ENCODE measurements around the gene PICALM. TPM values are rescaled to one million over a fixed set of nuclear protein-coding genes. Genes with fewer than 3 reads are reported as not detected.
A peak's percentile ranks its signal among the peaks of the same experiment; 100 is the strongest.

The PICALM gene
- total RNA-seq, 4 donors from 2014 or later, result 148 to 244 (median 221) TPM

GRCh38 chr11:86040919-86041850 lies 27.7 kb downstream of the PICALM start:
- WGBS, 2 donors (ENCODE audit: low coverage in 1 of 2), result 44 to 46% methylated on average over 2 of the region's 2 CpGs
- no peak for DNase-seq
- H3K4me3 ChIP-seq, result no peak overlapping the region
- no peak for TF ChIP-seq CTCF (IDR thresholded peaks at IDR 0.05)
- no peak for TF ChIP-seq POLR2A (IDR thresholded peaks at IDR 0.05)
- TF ChIP-seq POLR2AphosphoS5 (IDR thresholded peaks at IDR 0.05), result no peak
- TF ChIP-seq EP300 (IDR thresholded peaks at IDR 0.05; ENCODE audit: low read depth), result no peak
- intact Hi-C loops (cut with DNase I; ENCODE audit: low total_unique reads) (loop anchor here (5.0 kb wide), 1 partner anchor 151 kb away; no protein-coding TSS in a partner anchor), in situ Hi-C loops (cut with MboI; ENCODE audit: low pct_ligation_motif_present in 1 of 4, low pct_unique_long_range_greater_than_20kb in 1 of 4, low sequenced_read_pairs in 3 of 4) (loop anchor here (10.0 to 25.0 kb wide), 2 partner anchors 154 to 179 kb away; partner anchors contain the start of gene CCDC83 (in 1 of the 4))
- no peaks in the 10 kb centered on the region for H3K9me3 ChIP-seq
- peak overlapping the region; percentile 37 to 66 (median 53) for H3K27ac ChIP-seq
- no peaks in the 10 kb centered on the region for H3K36me3 ChIP-seq
- H3K27me3 ChIP-seq, result no peaks in the 10 kb centered on the region
- H3K4me1 ChIP-seq, result peaks cover 11 to 51% (median 32%) of the 10 kb centered on the region in 4 donors

- TF ChIP-seq POLR2AphosphoS5 (IDR thresholded peaks at IDR 0.05) (no peak), EP300 (IDR thresholded peaks at IDR 0.05; ENCODE audit: low read depth) (no peak), CTCF (IDR thresholded peaks at IDR 0.05) (no peak), POLR2A (IDR thresholded peaks at IDR 0.05) (no peak)
- DNase-seq, result no peak
- Histone ChIP-seq H3K4me1 (peaks cover 9 to 52% (median 36%) of the 10 kb centered on the region in 4 donors), H3K27ac (no peak overlapping the region), H3K36me3 (no peaks in the 10 kb centered on the region), H3K9me3 (no peaks in the 10 kb centered on the region), H3K27me3 (no peaks in the 10 kb centered on the region), H3K4me3 (no peak overlapping the region)
- intact Hi-C loops (cut with DNase I; ENCODE audit: low total_unique reads) (no loop called here), in situ Hi-C loops (cut with MboI; ENCODE audit: low pct_ligation_motif_present in 1 of 4, low pct_unique_long_range_greater_than_20kb in 1 of 4, low sequenced_read_pairs in 3 of 4) (loop anchor here in 2 of 4 donors (10.0 to 25.0 kb wide), 2 partner anchors 177 to 256 kb away; partner anchors contain the start of gene CCDC83 (in 1 of the 2))
Observed at GRCh38 chr11:86039094-86039493, 29.8 kb downstream of the PICALM start.

GRCh38 chr11:86037743-86038142 lies 31.1 kb downstream of the PICALM start:
- intact Hi-C loops (cut with DNase I; ENCODE audit: low total_unique reads) (no loop called here), in situ Hi-C loops (cut with MboI; ENCODE audit: low pct_ligation_motif_present in 1 of 4, low pct_unique_long_range_greater_than_20kb in 1 of 4, low sequenced_read_pairs in 3 of 4) (loop anchor here in 2 of 4 donors (10.0 to 25.0 kb wide), 2 partner anchors 175 to 257 kb away; partner anchors contain the start of gene CCDC83 (in 1 of the 2))
- WGBS, 2 donors (ENCODE audit: low coverage in 1 of 2), result 86 to 89% methylated on average over 3 to 4 of the region's 4 CpGs

More at GRCh38 chr11:86037743-86038142, 31.1 kb downstream of the PICALM start:
- Histone ChIP-seq H3K36me3 (no peaks in the 10 kb centered on the region), H3K27me3 (no peaks in the 10 kb centered on the region), H3K27ac (no peak overlapping the region), H3K9me3 (no peaks in the 10 kb centered on the region), H3K4me1 (peaks cover 9 to 46% (median 25%) of the 10 kb centered on the region in 4 donors), H3K4me3 (no peak overlapping the region)
- TF ChIP-seq POLR2A (IDR thresholded peaks at IDR 0.05) (no peak), EP300 (IDR thresholded peaks at IDR 0.05; ENCODE audit: low read depth) (no peak), CTCF (IDR thresholded peaks at IDR 0.05) (no peak), POLR2AphosphoS5 (IDR thresholded peaks at IDR 0.05) (no peak)
- DNase-seq, result no peak
